ENCODE results near the gene EDC4.

Gene EDC4

GRCh38 chr16:67873435-67874370 is 851 bp downstream of the EDC4 start:
- in situ Hi-C loops (cut with HindIII; ENCODE audit: low sequenced_read_pairs) = no loop called here

GRCh38 chr16:67874372-67874771 is 1.5 kb downstream of the EDC4 start:
- in situ Hi-C loops (cut with HindIII; ENCODE audit: low sequenced_read_pairs) = no loop called here

- in situ Hi-C loops (cut with HindIII; ENCODE audit: low sequenced_read_pairs) = no loop called here
Measured at GRCh38 chr16:67877064-67877463, 4.2 kb downstream of the EDC4 start.

- in situ Hi-C loops (cut with HindIII; ENCODE audit: low sequenced_read_pairs) = no loop called here
Measured at GRCh38 chr16:67878232-67878631, 5.4 kb downstream of the EDC4 start.

GRCh38 chr16:67878846-67879245 is 6.0 kb downstream of the EDC4 start:
- in situ Hi-C loops (cut with HindIII; ENCODE audit: low sequenced_read_pairs) = no loop called here

- in situ Hi-C loops (cut with HindIII; ENCODE audit: low sequenced_read_pairs) = no loop called here
Measured at GRCh38 chr16:67879462-67879861, 6.6 kb downstream of the EDC4 start.

GRCh38 chr16:67879936-67880335 is 7.1 kb downstream of the EDC4 start:
- in situ Hi-C loops (cut with HindIII; ENCODE audit: low sequenced_read_pairs) = no loop called here

GRCh38 chr16:67880584-67880983 is 7.7 kb downstream of the EDC4 start:
- in situ Hi-C loops (cut with HindIII; ENCODE audit: low sequenced_read_pairs) = no loop called here

GRCh38 chr16:67881621-67882161 is 8.8 kb downstream of the EDC4 start:
- in situ Hi-C loops (cut with HindIII; ENCODE audit: low sequenced_read_pairs) = no loop called here

- in situ Hi-C loops (cut with HindIII; ENCODE audit: low sequenced_read_pairs) = no loop called here
Measured at GRCh38 chr16:67882374-67883145, 9.7 kb downstream of the EDC4 start.

- in situ Hi-C loops (cut with HindIII; ENCODE audit: low sequenced_read_pairs) = no loop called here
Measured at GRCh38 chr16:67883146-67883871, 10.5 kb downstream of the EDC4 start.

GRCh38 chr16:67883872-67884261 is 11.0 kb downstream of the EDC4 start:
- in situ Hi-C loops (cut with HindIII; ENCODE audit: low sequenced_read_pairs) = no loop called here

GRCh38 chr16:67884684-67885083 is 11.8 kb downstream of the EDC4 start, which contains the start of gene NRN1L:
NRN1L (plus strand) TSS chr16:67884885; CDS start chr16:67884904, 19 bp downstream.
- in situ Hi-C loops (cut with HindIII; ENCODE audit: low sequenced_read_pairs) = no loop called here

- in situ Hi-C loops (cut with HindIII; ENCODE audit: low sequenced_read_pairs) = no loop called here
Measured at GRCh38 chr16:67885545-67885944, 12.7 kb downstream of the EDC4 start.

GRCh38 chr16:67885976-67886375 is 13.1 kb downstream of the EDC4 start:
- in situ Hi-C loops (cut with HindIII; ENCODE audit: low sequenced_read_pairs) = no loop called here

- in situ Hi-C loops (cut with HindIII; ENCODE audit: low sequenced_read_pairs) = no loop called here
Measured at GRCh38 chr16:67886387-67886786, 13.5 kb downstream of the EDC4 start.

- in situ Hi-C loops (cut with HindIII; ENCODE audit: low sequenced_read_pairs) = no loop called here
Measured at GRCh38 chr16:67888331-67888730, 15.5 kb downstream of the EDC4 start.

- in situ Hi-C loops (cut with HindIII; ENCODE audit: low sequenced_read_pairs) = no loop called here
Measured at GRCh38 chr16:67892375-67892774, 19.5 kb downstream of the EDC4 start.

- in situ Hi-C loops (cut with HindIII; ENCODE audit: low sequenced_read_pairs) = no loop called here
Measured at GRCh38 chr16:67892899-67893742, 20.3 kb downstream of the EDC4 start, which contains the start of gene PSKH1. PSKH1 (plus strand) TSS chr16:67893254; CDS start chr16:67908750, 15,496 bp downstream.

All from DLD1 (cell line).